GM18498 (cell line): ENCODE results near the gene JAKMIP3.

Experiments used
- ATAC-seq: cut with Tn5 transposase; IDR thresholded peaks from one replicate; pipeline ENCODE4 v1.9.1; 2021; ENCODE audit warnings: mild to moderate bottlenecking, moderate library complexity; ENCODE audit not compliant: unreplicated experiment

JAKMIP3 gene

GRCh38 chr10:132110111-132110521, 44.4 kb downstream of the JAKMIP3 start:
- no peak for ATAC-seq

GRCh38 chr10:132110713-132111112, 45.0 kb downstream of the JAKMIP3 start:
- ATAC-seq = no peak

- ATAC-seq = no peak
Observed at GRCh38 chr10:132111121-132111731, 45.5 kb downstream of the JAKMIP3 start.

- ATAC-seq = no peak
Observed at GRCh38 chr10:132111871-132112341, 46.2 kb downstream of the JAKMIP3 start.

- no peak for ATAC-seq
Observed at GRCh38 chr10:132112611-132113010, 46.9 kb downstream of the JAKMIP3 start.

GRCh38 chr10:132113206-132113605, 47.5 kb downstream of the JAKMIP3 start:
- ATAC-seq = no peak

GRCh38 chr10:132113766-132114365, 48.1 kb downstream of the JAKMIP3 start:
- no peak for ATAC-seq

- ATAC-seq = no peak
Observed at GRCh38 chr10:132114953-132115520, 49.3 kb downstream of the JAKMIP3 start.
